K562 (cell line): ENCODE data around the gene EVA1A. TPM values are rescaled to one million over a fixed set of nuclear protein-coding genes. Genes with fewer than 3 reads are reported as not detected.

ENCODE experiments used
- ATAC-seq: fragments of 200-7000 bp; cut with Tn5 transposase; 3 replicates; pipeline ENCODE4 v1.9.1; 2020; ENCODE audit warnings: moderate library complexity
- BruUV-seq: library from RNA; stranded (reverse); fragments of 400-500 nt; replicated peaks from 2 replicates; lab custom pipeline; 2021; lab: Mats Ljungman, UMichigan
- CTCF ChIA-PET: fragments of 300-600 bp; formaldehyde crosslinking; extraction: SDS; loops from one replicate; lab custom pipeline; 2021; ENCODE audit warnings: low intra/inter-chr PET ratio; lab: Yijun Ruan, JAX
- POLR2A ChIA-PET: fragments of 300-600, 350-650 bp; sonication (Branson Sonifier 250); formaldehyde crosslinking; extraction: SDS; loops from one replicate; lab custom pipeline; 2021; ENCODE audit warnings: antibody characterized with exemption, inconsistent platforms; lab: Yijun Ruan, JAX
- DNase-seq, 4 experiments: peaks; one replicate each; pipeline versions ENCODE4 v3.0.0 to v3.0.0-alpha.2; 2011 to 2018; ENCODE audit warnings: low spot score in 3 of 4, mixed read lengths in 3 of 4; ENCODE audit errors: extremely low read depth in 1 of 4
- FAIRE-seq: peaks from 2 replicates; lab custom pipeline; 2011; peaks lifted over from hg19 to GRCh38; lab: Jason Lieb, UNC
- H2AFZ ChIP-seq: 2 replicates; pipeline ENCODE4 v1.6.0; 2011; ENCODE audit warnings: low read depth, low read length, control low read depth, inconsistent platforms
- H3K27ac ChIP-seq: fragments of 200-600 bp; 3 replicates; pipeline ENCODE4 v1.8.0; 2011; ENCODE audit warnings: low read depth, mild to moderate bottlenecking, control low read depth, inconsistent platforms, low read length, moderate library complexity, mixed read lengths; ENCODE audit errors: extremely low read depth
- H3K27me3 ChIP-seq, 2 experiments: fragments of 300-600 bp in 1 of 2; 2 replicates in 1 of 2; 3 replicates in 1 of 2; pipeline versions ENCODE4 v1.6.0 to v1.8.0; 2011; ENCODE audit warnings: inconsistent platforms in 2 of 2, low read length in 2 of 2, mild to moderate bottlenecking in 1 of 2, mixed read lengths in 1 of 2, moderate library complexity in 1 of 2; ENCODE audit not compliant: control insufficient read depth in 2 of 2, insufficient read depth in 2 of 2
- H3K36me3 ChIP-seq: fragments of 300-600 bp; 3 replicates; pipeline ENCODE4 v1.8.0; 2011; ENCODE audit warnings: mild to moderate bottlenecking, low read length, inconsistent platforms; ENCODE audit not compliant: control insufficient read depth, insufficient read depth
- H3K4me1 ChIP-seq, 2 experiments: fragments of 200-600 bp in 1 of 2; replicated peaks in 1 of 2; 2 replicates in 1 of 2; 3 replicates in 1 of 2; pipeline versions ENCODE4 v1.5.1 to v1.8.0; 2011; ENCODE audit warnings: inconsistent platforms in 2 of 2, low read length in 2 of 2, mild to moderate bottlenecking in 1 of 2, mixed read lengths in 1 of 2, moderate library complexity in 1 of 2; ENCODE audit not compliant: control insufficient read depth in 2 of 2, insufficient read depth in 2 of 2
- H3K4me2 ChIP-seq: 2 replicates; pipeline ENCODE4 v1.6.1; 2011; ENCODE audit warnings: low read length, control low read depth, inconsistent platforms, mixed read lengths; ENCODE audit not compliant: insufficient read depth
- H3K4me3 ChIP-seq: fragments of 200-600 bp; sonication (generic), shearing (Covaris generic); 2 replicates; pipeline ENCODE4 v1.5.1; 2016; ENCODE audit warnings: control low read depth, inconsistent platforms
- H3K79me2 ChIP-seq: fragments of 200-600 bp; 3 replicates; pipeline ENCODE4 v1.8.0; 2011; ENCODE audit warnings: low read length, inconsistent platforms; ENCODE audit not compliant: control insufficient read depth, insufficient read depth
- H3K9ac ChIP-seq, 2 experiments: 2 replicates each; pipeline versions ENCODE4 v1.6.0 to v1.6.1; 2011; ENCODE audit warnings: low read depth in 2 of 2, low read length in 2 of 2, control low read depth in 1 of 2, inconsistent platforms in 1 of 2, mild to moderate bottlenecking in 1 of 2, mixed read lengths in 1 of 2; ENCODE audit not compliant: insufficient read depth in 1 of 2
- H3K9me1 ChIP-seq: one replicate; pipeline ENCODE4 v1.6.0; 2011; ENCODE audit warnings: inconsistent platforms, mild to moderate bottlenecking, low read length, moderate library complexity; ENCODE audit not compliant: control insufficient read depth, insufficient read depth
- H3K9me3 ChIP-seq: replicated peaks from 2 replicates; pipeline ENCODE4 v1.5.1; 2011; ENCODE audit warnings: low read depth, low read length, inconsistent platforms; ENCODE audit not compliant: control insufficient read depth, insufficient read depth
- H4K20me1 ChIP-seq: replicated peaks from 2 replicates; pipeline ENCODE4 v1.6.1; 2011; ENCODE audit warnings: low read length, inconsistent platforms, mixed read lengths; ENCODE audit not compliant: control insufficient read depth, insufficient read depth
- CAMTA2 ChIP-seq: fragments of 250-450 bp; sonication (Bioruptor Pico); conservative IDR thresholded peaks from 2 replicates; pipeline ENCODE4 v1.5.1; 2022
- CBX5 ChIP-seq: IDR thresholded peaks from 2 replicates; pipeline ENCODE4 v1.6.1; 2014; ENCODE audit warnings: low read depth, borderline replicate concordance
- CHD1 ChIP-seq: fragments of 200-600 bp; sonication (generic); IDR thresholded peaks from one replicate; pipeline ENCODE4 v1.6.1; 2012; ENCODE audit warnings: mild to moderate bottlenecking, moderate library complexity, low read length, inconsistent platforms
- EP400 ChIP-seq: fragments of 450-650 bp; IDR thresholded peaks from 2 replicates; pipeline ENCODE4 v1.6.1; 2017; ENCODE audit warnings: antibody characterized with exemption, mild to moderate bottlenecking, moderate library complexity
- FOXP1 ChIP-seq: sonication (generic); formaldehyde crosslinking; IDR thresholded peaks from 2 replicates; pipeline ENCODE4 v1.8.0; 2022; ENCODE audit warnings: mild to moderate bottlenecking, missing genetic modification reagents
- JUNB ChIP-seq: fragments of 450-650 bp; formaldehyde crosslinking; conservative IDR thresholded peaks from 2 replicates; pipeline ENCODE4 v1.4.0; 2020; ENCODE audit warnings: mild to moderate bottlenecking
- MCM2 ChIP-seq: fragments of 450-650 bp; IDR thresholded peaks from 2 replicates; pipeline ENCODE4 v1.6.1; 2017; ENCODE audit warnings: low read depth, mild to moderate bottlenecking
- MTA3 ChIP-seq: fragments of 450-650 bp; formaldehyde crosslinking; IDR thresholded peaks from 2 replicates; pipeline ENCODE4 v1.6.1; 2017; ENCODE audit warnings: mild to moderate bottlenecking, borderline replicate concordance
- RBM15 ChIP-seq: fragments of 200-400 bp; formaldehyde crosslinking; IDR thresholded peaks from 2 replicates; pipeline ENCODE4 v1.6.1; 2018; ENCODE audit warnings: mild to moderate bottlenecking, low read length, moderate library complexity; ENCODE audit not compliant: insufficient read depth
- SRF ChIP-seq, 2 experiments: fragments of 250-450, 450-650 bp in 1 of 2; sonication (Bioruptor Pico) in 1 of 2; sonication (generic) in 1 of 2; formaldehyde crosslinking; IDR thresholded peaks; 2 replicates each; pipeline versions ENCODE4 v1.5.0 to v1.5.1; 2020 to 2022; ENCODE audit warnings: mild to moderate bottlenecking in 1 of 2, missing genetic modification reagents in 1 of 2
- TCF3 ChIP-seq: sonication (generic); formaldehyde crosslinking; IDR thresholded peaks from 2 replicates; pipeline ENCODE4 v1.4.0; 2020; ENCODE audit warnings: mild to moderate bottlenecking, missing genetic modification reagents
- ZFX ChIP-seq: sonication (generic); formaldehyde crosslinking; IDR thresholded peaks from 2 replicates; pipeline ENCODE4 v1.8.0; 2022; ENCODE audit warnings: mild to moderate bottlenecking, missing genetic modification reagents, moderate library complexity
- ZNF224 ChIP-seq: sonication (generic); formaldehyde crosslinking; IDR thresholded peaks from 2 replicates; pipeline ENCODE4 v1.8.0; 2022; ENCODE audit warnings: mild to moderate bottlenecking, missing genetic modification reagents
- ZNF436 ChIP-seq: fragments of 250-450, 450-650 bp; sonication (Bioruptor Pico); formaldehyde crosslinking; IDR thresholded peaks from 2 replicates; pipeline ENCODE4 v1.7.0; 2020; ENCODE audit warnings: mild to moderate bottlenecking
- ZSCAN32 ChIP-seq: fragments of 450-650 bp; formaldehyde crosslinking; IDR thresholded peaks from 2 replicates; pipeline ENCODE4 v1.4.0; 2020; ENCODE audit warnings: mild to moderate bottlenecking, moderate library complexity
- WGBS: fragments of 100-300 bp; shearing (Covaris generic); methylation state at CpG from one replicate; pipeline ENCODE4 v1.1.6; 2016; ENCODE audit warnings: low coverage, mixed read lengths; ENCODE audit not compliant: insufficient coverage; ENCODE audit errors: missing lambda C conversion rate; 5-methylcytosine and 5-hydroxymethylcytosine counted together
- in situ Hi-C: fragments of 300-500 bp; cut with MboI; formaldehyde crosslinking; loops from 4 replicates; pipeline ENCODE4 v1.15.0; 2018; ENCODE audit warnings: inconsistent platforms, mixed read lengths
- intact Hi-C: fragments of 100-400 bp; cut with micrococcal nuclease; formaldehyde crosslinking; loops from 2 replicates; pipeline ENCODE4 v1.14.2; 2022
- polyA plus RNA-seq, 8 experiments: library from polyadenylated mRNA; depleted of rRNA in 4 of 8; stranded (reverse) in 5 of 8; unstranded in 3 of 8; fragments of >200 nt; fragmentation: Nextera tagmentation in 2 of 8; fragmentation: Illumina TruSeq in 1 of 8; extraction: Ambion mirVana in 2 of 8; extraction: Trizol in 1 of 8; gene quantifications; 2 replicates each; pipeline versions ENCODE4 v1.2.1 to v1.2.3, GENCODE V29; 2011 to 2014; ENCODE audit warnings: inconsistent platforms in 1 of 8, missing spikeins in 1 of 8
- total RNA-seq, 7 experiments: library from RNA; depleted of rRNA in 6 of 7; stranded (reverse); fragments of >200 nt in 6 of 7; fragmentation: Illumina TruSeq in 2 of 7; extraction: Trizol in 2 of 7; gene quantifications; 2 replicates each; pipeline versions ENCODE4 v1.2.1 to v1.2.3, GENCODE V29; 2011 to 2021; ENCODE audit warnings: low replicate concordance in 1 of 7
- TF ChIP-seq, protein P1 (sequence below): fragments of 250-450 bp; sonication (Bioruptor Pico); IDR thresholded peaks from 2 replicates; pipeline ENCODE4 v1.9.0; 2021; ENCODE audit warnings: mild to moderate bottlenecking, inconsistent platforms
- TF ChIP-seq, protein P2 (sequence below), 2 experiments: IDR thresholded peaks; 2 replicates each; pipeline ENCODE4 v1.6.1; 2011; ENCODE audit warnings: borderline replicate concordance in 1 of 2, control low read depth in 1 of 2, low read depth in 1 of 2, low read length in 1 of 2, mild to moderate bottlenecking in 1 of 2, mixed read lengths in 1 of 2, moderate library complexity in 1 of 2; ENCODE audit not compliant: insufficient read depth in 1 of 2, insufficient read length in 1 of 2, poor library complexity in 1 of 2, severe bottlenecking in 1 of 2; ENCODE audit errors: extremely low read depth in 1 of 2
- TF ChIP-seq, protein P3 (sequence below): fragments of 450-650 bp; formaldehyde crosslinking; IDR thresholded peaks from 2 replicates; pipeline ENCODE4 v1.4.0; 2020; ENCODE audit warnings: mild to moderate bottlenecking, mixed read lengths

EVA1A gene
- total and polyA plus RNA-seq, 9 of the 15 experiments (the other 6 are each of a cell fraction or from before 2014, with no cell fraction given): not detected

DNA sequence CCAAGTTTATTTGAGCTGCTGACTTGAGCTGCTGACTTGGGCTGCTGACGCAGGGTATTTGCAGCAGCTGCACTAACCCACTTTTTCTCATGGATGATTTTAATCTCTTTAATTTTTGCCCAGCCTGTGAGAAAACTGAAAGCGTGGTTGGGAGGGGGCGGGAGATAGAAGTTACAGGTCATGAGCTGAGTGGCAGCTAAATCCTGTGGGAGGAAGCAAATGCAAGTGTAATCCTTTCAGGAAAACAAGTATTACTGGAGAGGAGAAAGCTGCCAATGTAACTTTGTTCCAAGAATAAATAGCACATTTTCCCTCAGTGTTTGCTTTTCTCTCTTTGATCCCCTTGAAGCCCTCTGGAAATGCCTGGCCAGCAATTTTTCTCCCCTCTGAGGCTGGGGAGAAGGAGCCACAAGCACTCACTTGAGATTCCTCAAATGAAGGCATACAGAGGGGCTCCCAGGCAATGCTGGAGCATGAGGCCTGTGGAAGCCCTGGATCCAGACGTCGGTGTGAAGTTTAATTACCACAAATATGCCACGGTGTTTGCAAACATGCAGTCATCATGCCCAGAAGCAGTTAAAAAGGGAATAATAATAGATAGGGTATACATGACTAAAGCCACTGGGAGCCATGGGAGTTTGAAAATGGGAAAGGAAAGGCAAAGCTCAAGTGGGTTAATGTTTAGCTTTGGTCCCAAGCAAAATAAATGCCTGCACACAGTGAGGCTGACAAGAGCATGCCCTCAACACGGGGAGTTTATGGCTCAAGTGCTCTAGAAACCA is 10.4 kb upstream of the EVA1A start:
- Histone ChIP-seq H3K27ac (no peak overlapping the region), H3K79me2 (no peaks in the 10 kb centered on the region), H3K4me3 (no peak overlapping the region), H3K9ac (no peak overlapping the region), H3K4me1 (no peaks in the 10 kb centered on the region), H3K9me3 (no peaks in the 10 kb centered on the region), H3K27me3 (no peaks in the 10 kb centered on the region), H2AFZ (no peak overlapping the region), H3K9me1 (no peaks in the 10 kb centered on the region), H3K36me3 (no peaks in the 10 kb centered on the region), H3K4me2 (no peak overlapping the region), H4K20me1 (no peaks in the 10 kb centered on the region)
- TF ChIP-seq ZNF436 (no peak), TCF3 (CRISPR knock-in tag) (no peak), MCM2 (no peak), SRF (CRISPR knock-in tag; IDR thresholded peaks at IDR 0.05) (no peak), FOXP1 (CRISPR knock-in tag) (no peak), MTA3 (no peak), CAMTA2 (no peak), CBX5 (no peak), RBM15 (no peak), EP400 (no peak), JUNB (CRISPR knock-in tag) (no peak), ZSCAN32 (CRISPR knock-in tag) (no peak), ZNF224 (CRISPR knock-in tag) (no peak), ZFX (no peak), CHD1 (no peak)
- TF ChIP-seq, protein P1, sequence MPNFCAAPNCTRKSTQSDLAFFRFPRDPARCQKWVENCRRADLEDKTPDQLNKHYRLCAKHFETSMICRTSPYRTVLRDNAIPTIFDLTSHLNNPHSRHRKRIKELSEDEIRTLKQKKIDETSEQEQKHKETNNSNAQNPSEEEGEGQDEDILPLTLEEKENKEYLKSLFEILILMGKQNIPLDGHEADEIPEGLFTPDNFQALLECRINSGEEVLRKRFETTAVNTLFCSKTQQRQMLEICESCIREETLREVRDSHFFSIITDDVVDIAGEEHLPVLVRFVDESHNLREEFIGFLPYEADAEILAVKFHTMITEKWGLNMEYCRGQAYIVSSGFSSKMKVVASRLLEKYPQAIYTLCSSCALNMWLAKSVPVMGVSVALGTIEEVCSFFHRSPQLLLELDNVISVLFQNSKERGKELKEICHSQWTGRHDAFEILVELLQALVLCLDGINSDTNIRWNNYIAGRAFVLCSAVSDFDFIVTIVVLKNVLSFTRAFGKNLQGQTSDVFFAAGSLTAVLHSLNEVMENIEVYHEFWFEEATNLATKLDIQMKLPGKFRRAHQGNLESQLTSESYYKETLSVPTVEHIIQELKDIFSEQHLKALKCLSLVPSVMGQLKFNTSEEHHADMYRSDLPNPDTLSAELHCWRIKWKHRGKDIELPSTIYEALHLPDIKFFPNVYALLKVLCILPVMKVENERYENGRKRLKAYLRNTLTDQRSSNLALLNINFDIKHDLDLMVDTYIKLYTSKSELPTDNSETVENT (CRISPR knock-in tag): no peak
- TF ChIP-seq, protein P2, sequence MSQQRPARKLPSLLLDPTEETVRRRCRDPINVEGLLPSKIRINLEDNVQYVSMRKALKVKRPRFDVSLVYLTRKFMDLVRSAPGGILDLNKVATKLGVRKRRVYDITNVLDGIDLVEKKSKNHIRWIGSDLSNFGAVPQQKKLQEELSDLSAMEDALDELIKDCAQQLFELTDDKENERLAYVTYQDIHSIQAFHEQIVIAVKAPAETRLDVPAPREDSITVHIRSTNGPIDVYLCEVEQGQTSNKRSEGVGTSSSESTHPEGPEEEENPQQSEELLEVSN (IDR thresholded peaks at IDR 0.05; ENCODE audit: borderline replicate concordance in 1 of 2, extremely low read depth in 1 of 2, insufficient read depth in 1 of 2, insufficient read length in 1 of 2, low read depth in 1 of 2, low read length in 1 of 2, poor library complexity in 1 of 2, severe bottlenecking in 1 of 2): no peak
- TF ChIP-seq, protein P3, sequence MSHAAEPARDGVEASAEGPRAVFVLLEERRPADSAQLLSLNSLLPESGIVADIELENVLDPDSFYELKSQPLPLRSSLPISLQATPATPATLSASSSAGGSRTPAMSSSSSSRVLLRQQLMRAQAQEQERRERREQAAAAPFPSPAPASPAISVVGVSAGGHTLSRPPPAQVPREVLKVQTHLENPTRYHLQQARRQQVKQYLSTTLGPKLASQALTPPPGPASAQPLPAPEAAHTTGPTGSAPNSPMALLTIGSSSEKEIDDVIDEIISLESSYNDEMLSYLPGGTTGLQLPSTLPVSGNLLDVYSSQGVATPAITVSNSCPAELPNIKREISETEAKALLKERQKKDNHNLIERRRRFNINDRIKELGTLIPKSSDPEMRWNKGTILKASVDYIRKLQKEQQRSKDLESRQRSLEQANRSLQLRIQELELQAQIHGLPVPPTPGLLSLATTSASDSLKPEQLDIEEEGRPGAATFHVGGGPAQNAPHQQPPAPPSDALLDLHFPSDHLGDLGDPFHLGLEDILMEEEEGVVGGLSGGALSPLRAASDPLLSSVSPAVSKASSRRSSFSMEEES (CRISPR knock-in tag): no peak
- ATAC-seq (no peak), DNase-seq (no peak), FAIRE-seq (no peak)
- BruUV-seq: no TSS peak
- ChIA-PET POLR2A (interaction anchor here (0.6 to 0.8 kb wide), 2 partner anchors 15 to 25 kb away, joined by 3 read pairs; no protein-coding TSS in a partner anchor), CTCF (no interaction called here)
- 0% methylated on average over 7 of the region's 7 CpGs for WGBS
- in situ Hi-C loops: no loop called here
- intact Hi-C loops: no loop called here
